ENCODE measurements around the gene ACSL3.

The ACSL3 gene

GRCh38 chr2:222936705-222937104, 75.9 kb downstream of the ACSL3 start:
- Histone ChIP-seq H3K27me3 (ENCODE audit: insufficient read depth, low read length) (no peaks in the 10 kb centered on the region), H3K9me3 (ENCODE audit: low read length) (peaks cover 7% of the 10 kb centered on the region), H3F3A (ENCODE audit: insufficient read depth, low read length) (no peaks in the 10 kb centered on the region; the same call in 1 of the 2 replicates), H2AFZ (ENCODE audit: low read length) (no peak overlapping the region), H4K20me1 (ENCODE audit: insufficient read depth, low read length) (no peaks in the 10 kb centered on the region), H3K4me1 (ENCODE audit: insufficient read depth, low read length, severe bottlenecking) (no peaks in the 10 kb centered on the region), H3K9me2 (ENCODE audit: low read depth, low read length) (no peaks in the 10 kb centered on the region), H3K9ac (ENCODE audit: low read length) (no peak overlapping the region), H3K36me3 (ENCODE audit: insufficient read depth, low read length) (peaks cover 72% of the 10 kb centered on the region), H3K4me2 (ENCODE audit: low read length) (no peak overlapping the region), H3K4me3 (ENCODE audit: low read depth, low read length, poor library complexity, severe bottlenecking) (no peak overlapping the region), H3K79me2 (ENCODE audit: insufficient read depth, low read length) (no peaks in the 10 kb centered on the region), H3K27ac (ENCODE audit: low read depth, low read length, poor library complexity, severe bottlenecking) (no peak overlapping the region)
- no peak for TF ChIP-seq CTCF (IDR thresholded peaks at IDR 0.05; ENCODE audit: low read length)

GRCh38 chr2:222938327-222938726, 77.5 kb downstream of the ACSL3 start:
- Histone ChIP-seq H3K9ac (ENCODE audit: low read length) (no peak overlapping the region), H3K27ac (ENCODE audit: low read depth, low read length, poor library complexity, severe bottlenecking) (no peak overlapping the region), H3K4me2 (ENCODE audit: low read length) (no peak overlapping the region), H3K79me2 (ENCODE audit: insufficient read depth, low read length) (no peaks in the 10 kb centered on the region), H3K9me3 (ENCODE audit: low read length) (peaks cover 7% of the 10 kb centered on the region), H3K9me2 (ENCODE audit: low read depth, low read length) (no peaks in the 10 kb centered on the region), H3K4me1 (ENCODE audit: insufficient read depth, low read length, severe bottlenecking) (no peaks in the 10 kb centered on the region), H4K20me1 (ENCODE audit: insufficient read depth, low read length) (no peaks in the 10 kb centered on the region), H3K4me3 (ENCODE audit: low read depth, low read length, poor library complexity, severe bottlenecking) (no peak overlapping the region), H2AFZ (ENCODE audit: low read length) (no peak overlapping the region), H3K36me3 (ENCODE audit: insufficient read depth, low read length) (peaks cover 63% of the 10 kb centered on the region), H3K27me3 (ENCODE audit: insufficient read depth, low read length) (no peaks in the 10 kb centered on the region), H3F3A (ENCODE audit: insufficient read depth, low read length) (no peaks in the 10 kb centered on the region; the same call in 1 of the 2 replicates)
- no peak for TF ChIP-seq CTCF (IDR thresholded peaks at IDR 0.05; ENCODE audit: low read length)
- TF ChIP-seq EZH2 (IDR thresholded peaks at IDR 0.05; ENCODE audit: borderline replicate concordance, low read length) = no peak

- no peaks in the 10 kb centered on the region for H3K9me2 ChIP-seq (ENCODE audit: low read depth, low read length)
- no peak overlapping the region for H2AFZ ChIP-seq (ENCODE audit: low read length)
- H3K4me3 ChIP-seq (ENCODE audit: low read depth, low read length, poor library complexity, severe bottlenecking) = no peak overlapping the region
- H3K4me1 ChIP-seq (ENCODE audit: insufficient read depth, low read length, severe bottlenecking) = no peaks in the 10 kb centered on the region
- H3K4me2 ChIP-seq (ENCODE audit: low read length) = no peak overlapping the region
- H3K36me3 ChIP-seq (ENCODE audit: insufficient read depth, low read length) = peaks cover 53% of the 10 kb centered on the region
- TF ChIP-seq CTCF (IDR thresholded peaks at IDR 0.05; ENCODE audit: low read length) (peak; percentile 96), EZH2 (IDR thresholded peaks at IDR 0.05; ENCODE audit: borderline replicate concordance, low read length) (no peak)
- H3K27ac ChIP-seq (ENCODE audit: low read depth, low read length, poor library complexity, severe bottlenecking) = no peak overlapping the region
- no peaks in the 10 kb centered on the region; the same call in 1 of the 2 replicates for H3F3A ChIP-seq (ENCODE audit: insufficient read depth, low read length)
- H3K27me3 ChIP-seq (ENCODE audit: insufficient read depth, low read length) = no peaks in the 10 kb centered on the region
- H3K9ac ChIP-seq (ENCODE audit: low read length) = no peak overlapping the region
- no peaks in the 10 kb centered on the region for H3K79me2 ChIP-seq (ENCODE audit: insufficient read depth, low read length)
- H4K20me1 ChIP-seq (ENCODE audit: insufficient read depth, low read length) = no peaks in the 10 kb centered on the region
- H3K9me3 ChIP-seq (ENCODE audit: low read length) = peaks cover 7% of the 10 kb centered on the region
Observed at GRCh38 chr2:222939208-222939856, 78.5 kb downstream of the ACSL3 start.
